ENCODE measurements around the gene RERE.

Gene RERE

GRCh38 chr1:8368956-8369639 lies 448.3 kb downstream of the RERE start:
- Histone ChIP-seq H2BK5ac (ENCODE audit: low read length) (no peak overlapping the region), H2AK5ac (ENCODE audit: low read depth, low read length) (no peak overlapping the region), H2BK120ac (ENCODE audit: low read depth, low read length) (no peak overlapping the region), H2BK12ac (ENCODE audit: low read length) (no peak overlapping the region), H2BK15ac (ENCODE audit: low read length) (no peak overlapping the region), H3K27me3 (ENCODE audit: control insufficient read depth in 3 of 3, insufficient read depth in 3 of 3, low read depth in 1 of 3, low read length in 3 of 3) (no peaks in the 10 kb centered on the region), H3K4me3 (ENCODE audit: low read length in 2 of 2) (no peak overlapping the region), H3K36me3 (replicated peaks in 1 of 2; ENCODE audit: control insufficient read depth in 2 of 2, insufficient read depth in 2 of 2, low read length in 2 of 2) (peaks cover 11 to 57% of the 10 kb centered on the region in 2 donors), H3K4me1 (ENCODE audit: control insufficient read depth in 2 of 2, insufficient read depth in 1 of 2, low read depth in 1 of 2, low read length in 2 of 2) (peaks cover 47 to 49% of the 10 kb centered on the region in 2 donors), H4K91ac (ENCODE audit: low read depth, low read length, poor library complexity) (no peak overlapping the region), H2AFZ (ENCODE audit: low read length) (no peak overlapping the region), H3K4ac (ENCODE audit: low read length) (no peak overlapping the region), H3K18ac (ENCODE audit: low read length) (no peak overlapping the region), H3K79me1 (ENCODE audit: low read depth, low read length) (peaks cover 8% of the 10 kb centered on the region), H3K9me3 (replicated peaks in 1 of 2; ENCODE audit: control insufficient read depth in 2 of 2, insufficient read depth in 1 of 2, low read depth in 1 of 2, low read length in 2 of 2) (peaks cover 2 to 3% of the 10 kb centered on the region in 2 donors), H3K9ac (ENCODE audit: low read depth, low read length, poor library complexity) (no peak overlapping the region), H3K14ac (ENCODE audit: low read length) (no peak overlapping the region), H4K8ac (ENCODE audit: low read depth, low read length) (no peak overlapping the region), H3K4me2 (ENCODE audit: insufficient read depth, low read length, poor library complexity, severe bottlenecking) (no peak overlapping the region), H3K27ac (replicated peaks; ENCODE audit: low read length) (no peak overlapping the region), H3K23ac (ENCODE audit: low read depth, low read length, poor library complexity) (no peak overlapping the region)
- WGBS, 2 donors (ENCODE audit: extremely low coverage in 2 of 2, insufficient read length in 2 of 2, insufficient replicate concordance in 1 of 2), result no CpG with 5 or more reads among the region's 5 CpGs
- DNase-seq (ENCODE audit: low spot score), result no peak

GRCh38 chr1:8367571-8368194 lies 449.8 kb downstream of the RERE start:
- Histone ChIP-seq H3K27ac (replicated peaks; ENCODE audit: low read length) (no peak overlapping the region), H3K14ac (ENCODE audit: low read length) (no peak overlapping the region), H3K4me2 (ENCODE audit: insufficient read depth, low read length, poor library complexity, severe bottlenecking) (no peak overlapping the region), H2AK5ac (ENCODE audit: low read depth, low read length) (no peak overlapping the region), H2BK120ac (ENCODE audit: low read depth, low read length) (no peak overlapping the region), H4K8ac (ENCODE audit: low read depth, low read length) (no peak overlapping the region), H3K79me1 (ENCODE audit: low read depth, low read length) (peaks cover 9% of the 10 kb centered on the region), H3K9ac (ENCODE audit: low read depth, low read length, poor library complexity) (no peak overlapping the region), H3K36me3 (replicated peaks in 1 of 2; ENCODE audit: control insufficient read depth in 2 of 2, insufficient read depth in 2 of 2, low read length in 2 of 2) (peaks cover 18 to 59% of the 10 kb centered on the region in 2 donors), H2AFZ (ENCODE audit: low read length) (no peak overlapping the region), H3K4ac (ENCODE audit: low read length) (no peak overlapping the region), H3K9me3 (replicated peaks in 1 of 2; ENCODE audit: control insufficient read depth in 2 of 2, insufficient read depth in 1 of 2, low read depth in 1 of 2, low read length in 2 of 2) (peaks cover 2 to 3% of the 10 kb centered on the region in 2 donors), H3K4me1 (ENCODE audit: control insufficient read depth in 2 of 2, insufficient read depth in 1 of 2, low read depth in 1 of 2, low read length in 2 of 2) (peaks cover 35 to 38% of the 10 kb centered on the region in 2 donors), H3K4me3 (ENCODE audit: low read length in 2 of 2) (no peak overlapping the region), H2BK15ac (ENCODE audit: low read length) (no peak overlapping the region), H3K27me3 (ENCODE audit: control insufficient read depth in 3 of 3, insufficient read depth in 3 of 3, low read depth in 1 of 3, low read length in 3 of 3) (no peaks in the 10 kb centered on the region), H2BK12ac (ENCODE audit: low read length) (no peak overlapping the region), H4K91ac (ENCODE audit: low read depth, low read length, poor library complexity) (no peak overlapping the region), H3K18ac (ENCODE audit: low read length) (peak overlapping the region; percentile 20), H2BK5ac (ENCODE audit: low read length) (no peak overlapping the region), H3K23ac (ENCODE audit: low read depth, low read length, poor library complexity) (no peak overlapping the region)
- DNase-seq (ENCODE audit: low spot score), result no peak
- WGBS, 2 donors (ENCODE audit: extremely low coverage in 2 of 2, insufficient read length in 2 of 2, insufficient replicate concordance in 1 of 2), result no CpG with 5 or more reads among the region's 8 CpGs

DNA sequence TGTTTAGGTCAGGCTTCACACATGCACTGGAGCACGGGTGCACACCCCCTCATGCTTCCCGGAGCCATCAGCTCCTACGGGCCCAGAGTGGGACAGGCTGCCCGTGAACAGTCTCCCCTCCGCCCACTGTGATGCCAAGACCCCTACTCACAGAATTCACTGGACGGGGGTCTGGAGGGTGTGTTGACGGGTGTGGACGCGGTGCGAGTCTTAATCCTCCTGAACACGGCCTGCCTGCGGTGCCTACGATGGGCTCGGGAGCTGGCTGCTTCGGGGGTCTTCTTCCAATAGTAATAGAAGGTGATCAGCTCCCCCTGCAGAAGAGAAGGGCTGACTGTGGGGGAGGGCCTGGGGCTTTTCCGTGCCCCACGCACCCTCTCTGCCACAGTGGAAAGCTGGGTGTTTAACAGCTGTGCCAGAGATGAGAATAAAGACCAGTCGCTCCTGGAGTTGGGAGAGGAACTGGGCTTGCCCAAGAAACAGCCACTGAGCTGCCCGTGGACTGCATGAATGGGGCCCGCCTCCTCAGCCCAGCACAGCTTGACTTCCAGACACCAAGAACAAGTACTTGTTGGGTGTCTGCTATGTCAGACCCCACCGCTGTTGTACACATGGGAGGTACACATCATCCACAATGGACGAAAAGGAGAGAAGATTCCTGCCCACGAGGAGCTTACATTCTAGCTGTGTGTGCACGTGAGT lies 451.6 kb downstream of the RERE start:
- H3K27me3 ChIP-seq (ENCODE audit: control insufficient read depth in 3 of 3, insufficient read depth in 3 of 3, low read depth in 1 of 3, low read length in 3 of 3), result no peaks in the 10 kb centered on the region
- H2AFZ ChIP-seq (ENCODE audit: low read length), result no peak overlapping the region
- no peak overlapping the region for H2AK5ac ChIP-seq (ENCODE audit: low read depth, low read length)
- H2BK120ac ChIP-seq (ENCODE audit: low read depth, low read length), result no peak overlapping the region
- H3K4me1 ChIP-seq (ENCODE audit: control insufficient read depth in 2 of 2, insufficient read depth in 1 of 2, low read depth in 1 of 2, low read length in 2 of 2), result peaks cover 16 to 24% of the 10 kb centered on the region in 2 donors
- no peak overlapping the region for H4K8ac ChIP-seq (ENCODE audit: low read depth, low read length)
- H3K4me2 ChIP-seq (ENCODE audit: insufficient read depth, low read length, poor library complexity, severe bottlenecking), result no peak overlapping the region
- H4K91ac ChIP-seq (ENCODE audit: low read depth, low read length, poor library complexity), result no peak overlapping the region
- H3K36me3 ChIP-seq (replicated peaks in 1 of 2; ENCODE audit: control insufficient read depth in 2 of 2, insufficient read depth in 2 of 2, low read length in 2 of 2), result peaks cover 33 to 68% of the 10 kb centered on the region in 2 donors
- peaks cover 12% of the 10 kb centered on the region for H3K79me1 ChIP-seq (ENCODE audit: low read depth, low read length)
- no CpG with 5 or more reads among the region's 24 CpGs for WGBS, 2 donors (ENCODE audit: extremely low coverage in 2 of 2, insufficient read length in 2 of 2, insufficient replicate concordance in 1 of 2)
- peaks cover 2 to 3% of the 10 kb centered on the region in 2 donors for H3K9me3 ChIP-seq (replicated peaks in 1 of 2; ENCODE audit: control insufficient read depth in 2 of 2, insufficient read depth in 1 of 2, low read depth in 1 of 2, low read length in 2 of 2)
- no peak overlapping the region for H3K4ac ChIP-seq (ENCODE audit: low read length)
- H3K18ac ChIP-seq (ENCODE audit: low read length), result no peak overlapping the region
- no peak overlapping the region for H3K14ac ChIP-seq (ENCODE audit: low read length)
- H3K4me3 ChIP-seq (ENCODE audit: low read length in 2 of 2), result no peak overlapping the region
- H2BK12ac ChIP-seq (ENCODE audit: low read length), result no peak overlapping the region
- no peak overlapping the region for H3K23ac ChIP-seq (ENCODE audit: low read depth, low read length, poor library complexity)
- no peak for DNase-seq (ENCODE audit: low spot score)
- no peak overlapping the region for H2BK5ac ChIP-seq (ENCODE audit: low read length)
- no peak overlapping the region for H3K9ac ChIP-seq (ENCODE audit: low read depth, low read length, poor library complexity)
- H2BK15ac ChIP-seq (ENCODE audit: low read length), result no peak overlapping the region
- H3K27ac ChIP-seq (replicated peaks; ENCODE audit: low read length), result no peak overlapping the region

Data from neuronal stem cell (in vitro differentiated cells).